AG04449 (cell line): ENCODE measurements around the gene MEOX1.

Experiments
- CTCF ChIA-PET: fragments of 350-600 bp; formaldehyde crosslinking; extraction: SDS; loops from one replicate; lab custom pipeline; 2021; ENCODE audit warnings: antibody characterized with exemption; lab: Yijun Ruan, JAX
- POLR2A ChIA-PET: fragments of 400-600, 350-600 bp; formaldehyde crosslinking; extraction: SDS; loops from one replicate; lab custom pipeline; 2020; ENCODE audit warnings: antibody characterized with exemption, inconsistent platforms; lab: Yijun Ruan, JAX
- DNase-seq: peaks from one replicate; pipeline ENCODE4 v3.0.0-alpha.2; 2010; ENCODE audit warnings: low read depth, low spot score
- H3K4me3 ChIP-seq: 2 replicates; pipeline ENCODE4 v1.5.1; 2011; ENCODE audit warnings: low read depth, mild to moderate bottlenecking, control low read depth, low read length
- TF ChIP-seq, protein P1 (sequence below): IDR thresholded peaks from one replicate; pipeline ENCODE4 v1.5.1; 2011; ENCODE audit warnings: mild to moderate bottlenecking, moderate library complexity, low read length, control low read depth, inconsistent platforms; ENCODE audit not compliant: insufficient read depth; ENCODE audit errors: missing control alignments

MEOX1 gene

DNA sequence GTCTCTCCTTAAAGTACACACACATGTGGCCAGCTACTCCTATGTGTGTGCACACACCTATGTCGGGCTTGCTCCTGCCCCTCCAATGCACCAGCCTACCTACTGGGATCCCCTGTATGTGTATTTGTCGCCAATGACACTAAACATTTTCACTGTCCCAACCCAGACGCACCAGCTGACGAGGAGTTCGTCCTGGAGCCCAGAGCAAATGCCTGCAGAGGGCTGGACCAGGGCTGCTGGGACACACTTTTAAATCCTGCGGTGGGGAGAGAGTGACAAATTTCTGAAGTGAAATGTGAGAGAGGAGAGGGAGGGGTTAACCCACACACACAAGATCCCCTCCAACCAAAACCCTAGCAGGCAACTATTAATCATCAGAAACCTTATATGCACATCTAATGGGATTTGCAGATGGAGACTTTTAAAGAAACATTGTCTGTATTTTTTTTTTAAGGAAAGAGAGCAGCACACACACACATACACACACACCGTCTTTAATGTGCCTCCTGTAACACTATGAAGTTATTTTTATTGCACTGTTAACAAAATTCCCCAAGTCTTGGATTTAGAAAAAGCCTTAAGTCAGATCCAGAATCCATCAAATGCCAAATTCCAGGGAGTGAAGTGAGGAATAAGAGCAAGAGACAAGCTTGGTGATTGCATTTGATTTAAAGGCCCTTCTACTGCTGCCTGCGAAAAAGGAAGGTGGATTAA lies at the start of gene MEOX1:
TSS of gene MEOX1 (minus strand) at position 224 of the 714 bp plus-strand sequence. CDS start 388 bp downstream, outside the sequence.
- TF ChIP-seq, protein P1, sequence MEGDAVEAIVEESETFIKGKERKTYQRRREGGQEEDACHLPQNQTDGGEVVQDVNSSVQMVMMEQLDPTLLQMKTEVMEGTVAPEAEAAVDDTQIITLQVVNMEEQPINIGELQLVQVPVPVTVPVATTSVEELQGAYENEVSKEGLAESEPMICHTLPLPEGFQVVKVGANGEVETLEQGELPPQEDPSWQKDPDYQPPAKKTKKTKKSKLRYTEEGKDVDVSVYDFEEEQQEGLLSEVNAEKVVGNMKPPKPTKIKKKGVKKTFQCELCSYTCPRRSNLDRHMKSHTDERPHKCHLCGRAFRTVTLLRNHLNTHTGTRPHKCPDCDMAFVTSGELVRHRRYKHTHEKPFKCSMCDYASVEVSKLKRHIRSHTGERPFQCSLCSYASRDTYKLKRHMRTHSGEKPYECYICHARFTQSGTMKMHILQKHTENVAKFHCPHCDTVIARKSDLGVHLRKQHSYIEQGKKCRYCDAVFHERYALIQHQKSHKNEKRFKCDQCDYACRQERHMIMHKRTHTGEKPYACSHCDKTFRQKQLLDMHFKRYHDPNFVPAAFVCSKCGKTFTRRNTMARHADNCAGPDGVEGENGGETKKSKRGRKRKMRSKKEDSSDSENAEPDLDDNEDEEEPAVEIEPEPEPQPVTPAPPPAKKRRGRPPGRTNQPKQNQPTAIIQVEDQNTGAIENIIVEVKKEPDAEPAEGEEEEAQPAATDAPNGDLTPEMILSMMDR: no peak
- ChIA-PET POLR2A (no interaction called here), CTCF (interaction anchor here (9.3 kb wide), 1 partner anchor 11 kb away, joined by 69 read pairs; no protein-coding TSS in a partner anchor)
- H3K4me3 ChIP-seq: peak within 1 kb of the TSS; percentile 12; the same call in 1 of the 2 replicates
- no peak for DNase-seq

DNA sequence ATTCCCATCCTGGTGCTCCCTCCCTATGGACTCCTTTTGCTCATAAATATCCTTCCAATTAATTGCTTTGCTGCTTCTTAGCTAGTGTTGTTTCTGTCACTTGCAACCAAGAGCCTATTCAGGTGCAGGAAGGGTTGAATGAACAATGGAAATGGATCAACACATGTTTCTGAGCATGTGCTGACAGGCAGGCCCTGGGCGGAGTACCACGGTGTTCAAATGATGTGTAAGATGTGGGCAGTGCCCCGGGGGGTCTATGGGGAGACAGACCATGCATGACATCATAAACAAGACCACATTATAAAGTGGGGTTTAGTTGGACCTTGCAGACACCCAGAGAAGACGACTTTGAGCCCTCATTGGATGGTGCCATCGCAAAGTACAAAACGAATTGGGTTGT lies 48.4 kb upstream of the MEOX1 start:
- no peak overlapping the region for H3K4me3 ChIP-seq
- no peak for DNase-seq
- TF ChIP-seq, protein P1: no peak
- ChIA-PET POLR2A (no interaction called here), CTCF (interaction anchor here (1.7 to 24.6 kb wide), 3 partner anchors 15 to 50 kb away, joined by 4 to 1463 read pairs (median 24); partner anchors contain the start of gene SOST)

DNA sequence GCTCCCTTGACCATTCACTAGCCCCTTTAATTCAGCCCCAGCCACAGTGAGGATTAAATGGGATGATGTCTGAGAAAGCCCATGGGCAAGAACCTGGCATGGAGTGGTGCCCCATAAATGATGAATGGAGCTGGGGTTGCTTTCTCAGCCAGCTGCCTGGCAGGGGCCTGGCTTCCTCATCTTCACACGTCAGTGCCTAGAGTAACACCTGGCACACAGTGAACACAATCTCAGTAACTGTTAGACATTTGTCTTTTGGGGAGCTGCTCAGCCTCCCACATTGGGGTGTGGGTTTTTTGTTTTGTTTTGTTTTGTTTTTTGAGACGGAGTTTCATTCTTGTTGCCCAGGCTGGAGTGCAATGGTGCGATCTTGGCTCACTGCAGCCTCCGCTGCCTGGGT lies 47.5 kb upstream of the MEOX1 start:
- ChIA-PET CTCF (interaction anchor here (1.2 to 24.6 kb wide), 4 partner anchors 9 to 51 kb away, joined by 4 to 1463 read pairs (median 15); partner anchors contain the start of gene SOST), POLR2A (no interaction called here)
- DNase-seq: no peak
- no peak overlapping the region for H3K4me3 ChIP-seq
- TF ChIP-seq, protein P1: no peak

DNA sequence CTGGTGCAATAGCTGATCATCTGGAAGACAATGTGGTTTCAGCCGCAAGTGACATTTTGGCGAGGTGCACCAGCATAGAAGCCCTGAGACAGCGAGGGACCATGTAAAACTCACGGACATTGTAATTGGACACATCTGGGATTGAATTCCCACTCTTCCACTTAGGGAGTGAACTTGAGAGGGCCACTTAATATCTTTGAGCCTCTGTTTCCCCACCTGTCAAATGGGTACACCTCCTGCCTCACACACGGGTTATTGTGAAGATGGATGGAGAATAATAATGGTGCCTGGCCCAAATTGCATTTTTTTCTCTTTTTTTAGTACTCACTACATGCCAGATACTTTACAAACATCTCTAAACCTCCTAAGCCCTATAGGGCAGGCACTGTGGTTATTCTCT lies 45.5 kb upstream of the MEOX1 start:
- H3K4me3 ChIP-seq: no peak overlapping the region
- DNase-seq: no peak
- CTCF ChIA-PET: interaction anchor here (0.9 to 24.6 kb wide), 3 partner anchors 9 to 53 kb away, joined by 3 to 1463 read pairs (median 24); partner anchors contain the start of gene SOST
- POLR2A ChIA-PET: no interaction called here
- TF ChIP-seq, protein P1: no peak

DNA sequence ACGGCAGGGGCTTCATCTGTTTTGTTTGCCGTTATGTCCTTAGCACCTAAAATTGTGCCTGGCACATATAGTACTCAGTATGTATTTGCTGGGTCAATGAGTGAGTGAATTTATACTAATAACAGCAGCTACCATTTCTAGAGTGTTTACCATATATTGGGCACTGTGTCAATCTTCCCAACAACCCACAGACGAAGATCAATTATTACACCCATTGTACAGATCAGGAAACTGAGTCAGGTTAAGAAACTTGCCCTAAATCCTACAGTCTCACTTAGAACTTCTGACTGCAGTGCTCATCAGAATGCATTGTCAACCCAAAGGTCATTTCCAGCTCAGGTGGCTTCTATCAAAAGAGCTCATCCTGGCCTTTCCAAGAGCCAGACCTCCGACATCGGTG lies 44.5 kb upstream of the MEOX1 start:
- CTCF ChIA-PET: interaction anchor here (0.9 to 24.6 kb wide), 3 partner anchors 8 to 54 kb away, joined by 3 to 1463 read pairs (median 14); partner anchors contain the start of gene SOST

More for the DNA sequence above, 44.5 kb upstream of the MEOX1 start:
- H3K4me3 ChIP-seq: no peak overlapping the region
- TF ChIP-seq, protein P1: no peak
- no peak for DNase-seq
- POLR2A ChIA-PET: no interaction called here
